T-helper 17 cell (primary cell): ENCODE results near the gene KLHL6. TPM values are rescaled to one million over a fixed set of nuclear protein-coding genes. Genes with fewer than 3 reads are reported as not detected.

Source experiments
- ATAC-seq: fragments of 150-1000 bp; cut with Tn5 transposase; 2 replicates; pipeline ENCODE4 v1.10.0; 2021; ENCODE audit warnings: mild to moderate bottlenecking, moderate library complexity
- DNase-seq, 3 donors: peaks; one replicate each; pipeline versions ENCODE4 v3.0.0 to v3.0.0-alpha.2; 2020 to 2021
- H3K9me3 ChIP-seq: one replicate; pipeline ENCODE4 v1.7.0; 2013; ENCODE audit warnings: low read length, mild to moderate bottlenecking; ENCODE audit not compliant: control insufficient read depth, poor library complexity, severe bottlenecking
- H3K27ac Mint-ChIP-seq: one replicate; pipeline ENCODE4 v1.8.0; 2022; ENCODE audit warnings: mild to moderate bottlenecking, moderate library complexity, mixed read lengths
- H3K27me3 Mint-ChIP-seq: one replicate; pipeline ENCODE4 v1.8.0; 2022; ENCODE audit warnings: mixed read lengths
- H3K36me3 Mint-ChIP-seq: one replicate; pipeline ENCODE4 v1.8.0; 2022; ENCODE audit warnings: low read depth, mixed read lengths
- H3K4me1 Mint-ChIP-seq: one replicate; pipeline ENCODE4 v1.8.0; 2022; ENCODE audit warnings: mild to moderate bottlenecking, mixed read lengths
- H3K4me3 Mint-ChIP-seq: one replicate; pipeline ENCODE4 v1.8.0; 2022; ENCODE audit warnings: mild to moderate bottlenecking, moderate library complexity, mixed read lengths
- total RNA-seq, 4 donors: library from RNA in 2 of 4; stranded (reverse) in 2 of 4; gene quantifications; one replicate each; pipeline ENCODE4 v1.2.3 and lab custom pipeline; 2022 to 2026

KLHL6 gene
- total RNA-seq, 2 donors from 2014 or later, result 29.3 to 35.7 TPM

DNA sequence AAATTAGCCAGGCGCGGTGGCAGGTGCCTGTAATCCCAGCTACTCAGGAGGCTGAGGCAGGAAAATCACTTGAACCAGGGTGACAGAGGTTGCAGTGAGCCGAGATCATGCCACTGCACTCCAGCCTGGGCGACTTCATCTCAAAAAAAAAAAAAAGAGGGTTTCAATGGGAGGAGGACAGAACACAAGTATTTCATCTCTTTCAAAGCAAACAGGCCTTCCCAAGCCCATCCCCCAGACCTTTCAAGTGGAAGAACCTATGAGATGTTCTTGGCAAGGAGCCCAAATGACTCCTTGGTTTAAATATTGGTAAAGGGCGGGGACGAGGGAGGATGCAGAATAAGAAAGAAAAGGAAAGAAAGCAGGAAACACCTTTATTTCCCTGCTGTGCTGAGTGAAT, 64.9 kb downstream of the KLHL6 start:
- H3K27ac Mint-ChIP-seq, result no peak overlapping the region
- H3K4me1 Mint-ChIP-seq, result peaks cover 7% of the 10 kb centered on the region
- H3K36me3 Mint-ChIP-seq, result peaks cover 7% of the 10 kb centered on the region
- no peaks in the 10 kb centered on the region for H3K9me3 ChIP-seq
- no peaks in the 10 kb centered on the region for H3K27me3 Mint-ChIP-seq
- H3K4me3 Mint-ChIP-seq, result no peak overlapping the region
- DNase-seq (no peak), ATAC-seq (no peak)

DNA sequence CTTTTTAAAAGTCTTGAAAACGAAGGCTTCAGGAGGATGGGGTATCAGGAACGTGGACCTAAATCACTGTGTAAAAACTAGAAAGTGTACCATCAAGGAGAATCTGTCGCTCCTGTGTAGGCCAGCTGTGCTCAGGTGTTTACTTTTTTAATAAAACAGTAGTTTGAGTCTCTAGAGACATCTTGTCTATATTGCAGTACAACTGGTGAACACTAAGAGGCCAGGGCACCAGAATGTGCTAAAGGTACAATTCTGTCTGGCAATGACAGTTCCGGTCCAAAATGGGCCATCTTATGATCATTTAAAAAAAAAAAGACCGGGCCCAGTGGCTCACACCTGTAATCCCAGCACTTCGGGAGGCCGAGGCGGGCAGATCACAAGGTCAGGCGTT, 65.3 kb downstream of the KLHL6 start:
- Mint-ChIP-seq H3K27me3 (no peaks in the 10 kb centered on the region), H3K4me1 (peaks cover 7% of the 10 kb centered on the region), H3K27ac (no peak overlapping the region), H3K36me3 (peaks cover 7% of the 10 kb centered on the region), H3K4me3 (no peak overlapping the region)
- ATAC-seq (no peak), DNase-seq (no peak)
- no peaks in the 10 kb centered on the region for H3K9me3 ChIP-seq

DNA sequence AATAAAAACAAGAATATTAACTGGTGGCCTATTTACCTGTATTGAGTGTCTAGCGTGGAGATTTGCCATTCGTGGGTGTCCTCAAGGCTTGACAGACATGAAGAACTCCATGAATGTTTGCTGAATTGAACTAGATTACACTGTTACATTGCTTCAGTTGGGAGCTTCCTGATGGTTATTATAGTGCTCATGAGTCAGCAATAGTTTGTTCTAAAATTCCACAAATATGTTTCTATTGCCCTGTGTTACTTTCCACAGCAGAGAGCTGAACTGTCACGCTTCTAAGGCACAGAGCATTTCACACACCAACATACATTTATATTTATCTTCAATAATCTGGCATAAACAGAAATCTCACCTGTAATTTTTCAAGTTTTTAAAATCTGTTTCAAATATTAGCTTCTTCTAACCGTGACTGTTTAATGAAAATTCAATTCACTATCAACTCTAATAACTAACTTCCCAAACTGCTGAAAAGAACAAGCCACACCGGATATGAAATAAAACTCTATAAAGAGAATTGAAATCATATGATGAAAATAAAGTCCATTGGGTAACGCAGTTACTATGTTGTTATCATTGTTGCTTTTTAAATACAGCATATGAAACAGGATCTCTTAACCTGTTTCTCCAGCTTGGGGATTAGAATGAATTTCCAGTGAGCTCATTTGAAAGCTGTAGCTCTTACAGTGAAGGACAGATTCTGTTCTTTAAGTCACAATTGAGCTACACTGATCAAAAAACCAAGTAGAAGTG, 65.9 kb downstream of the KLHL6 start:
- no peaks in the 10 kb centered on the region for H3K9me3 ChIP-seq
- no peak for ATAC-seq
- no peak overlapping the region for H3K4me3 Mint-ChIP-seq
- no peak overlapping the region for H3K27ac Mint-ChIP-seq
- no peaks in the 10 kb centered on the region for H3K27me3 Mint-ChIP-seq
- peaks cover 7% of the 10 kb centered on the region for H3K36me3 Mint-ChIP-seq
- peaks cover 7% of the 10 kb centered on the region for H3K4me1 Mint-ChIP-seq
- no peak for DNase-seq

DNA sequence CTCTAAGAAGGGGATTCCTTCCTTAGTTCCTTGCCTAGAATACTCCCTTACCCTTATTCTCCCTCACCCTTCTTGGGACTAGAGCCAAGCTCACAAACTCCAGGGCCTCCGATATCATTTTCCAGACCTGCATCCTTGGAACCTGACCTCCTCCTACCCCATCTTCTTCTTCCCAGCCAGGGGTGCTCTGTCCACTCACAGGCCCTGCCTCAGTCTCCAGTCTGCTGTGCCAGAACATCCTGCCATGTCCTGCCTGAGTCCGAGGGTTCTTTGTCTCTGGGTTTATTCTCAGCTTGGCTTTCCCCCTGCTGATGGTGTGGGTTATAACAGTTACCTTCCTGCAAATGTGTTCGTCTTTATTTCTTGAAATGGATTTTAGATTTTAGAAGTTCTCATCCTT, 67.2 kb downstream of the KLHL6 start:
- H3K9me3 ChIP-seq, result no peaks in the 10 kb centered on the region
- Mint-ChIP-seq H3K4me1 (peaks cover 7% of the 10 kb centered on the region), H3K27ac (no peak overlapping the region), H3K36me3 (peaks cover 5% of the 10 kb centered on the region), H3K27me3 (no peaks in the 10 kb centered on the region), H3K4me3 (no peak overlapping the region)
- DNase-seq (no peak), ATAC-seq (no peak)

GRCh38 chr3:183487896-183488295, 67.6 kb downstream of the KLHL6 start:
- no peak overlapping the region for H3K4me3 Mint-ChIP-seq
- peaks cover 3% of the 10 kb centered on the region for H3K36me3 Mint-ChIP-seq
- H3K4me1 Mint-ChIP-seq, result peaks cover 7% of the 10 kb centered on the region
- H3K27me3 Mint-ChIP-seq, result no peaks in the 10 kb centered on the region
- ATAC-seq (no peak), DNase-seq (no peak)
- no peak overlapping the region for H3K27ac Mint-ChIP-seq
- no peaks in the 10 kb centered on the region for H3K9me3 ChIP-seq

GRCh38 chr3:183487016-183487415, 68.5 kb downstream of the KLHL6 start:
- Mint-ChIP-seq H3K36me3 (no peaks in the 10 kb centered on the region), H3K4me3 (no peak overlapping the region), H3K27ac (no peak overlapping the region), H3K27me3 (no peaks in the 10 kb centered on the region), H3K4me1 (peaks cover 7% of the 10 kb centered on the region)
- ATAC-seq, result no peak
- no peaks in the 10 kb centered on the region for H3K9me3 ChIP-seq
- DNase-seq, result no peak

DNA sequence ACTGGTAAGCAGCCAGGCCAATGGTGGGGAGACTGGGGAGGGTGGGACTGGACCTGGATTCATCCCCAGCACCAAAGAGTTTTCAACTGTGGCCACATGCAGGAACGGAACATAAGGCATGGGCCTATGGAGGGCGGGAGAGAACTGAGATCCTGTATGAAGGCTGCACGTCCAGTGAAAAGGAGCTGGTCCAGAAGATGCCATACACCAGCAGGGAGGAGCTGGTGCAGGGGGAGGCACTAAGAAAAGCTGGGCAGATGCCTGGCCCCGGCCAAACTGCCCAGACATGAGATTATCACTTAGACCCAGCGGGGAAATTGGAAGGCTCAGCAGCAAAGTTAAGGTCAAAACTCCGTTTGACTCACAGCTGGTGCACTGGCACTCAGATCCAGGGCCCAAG, 69.0 kb downstream of the KLHL6 start:
- Mint-ChIP-seq H3K4me3 (no peak overlapping the region), H3K4me1 (peaks cover 7% of the 10 kb centered on the region), H3K27ac (no peak overlapping the region), H3K27me3 (no peaks in the 10 kb centered on the region), H3K36me3 (no peaks in the 10 kb centered on the region)
- ATAC-seq (no peak), DNase-seq (no peak)
- H3K9me3 ChIP-seq, result no peaks in the 10 kb centered on the region

DNA sequence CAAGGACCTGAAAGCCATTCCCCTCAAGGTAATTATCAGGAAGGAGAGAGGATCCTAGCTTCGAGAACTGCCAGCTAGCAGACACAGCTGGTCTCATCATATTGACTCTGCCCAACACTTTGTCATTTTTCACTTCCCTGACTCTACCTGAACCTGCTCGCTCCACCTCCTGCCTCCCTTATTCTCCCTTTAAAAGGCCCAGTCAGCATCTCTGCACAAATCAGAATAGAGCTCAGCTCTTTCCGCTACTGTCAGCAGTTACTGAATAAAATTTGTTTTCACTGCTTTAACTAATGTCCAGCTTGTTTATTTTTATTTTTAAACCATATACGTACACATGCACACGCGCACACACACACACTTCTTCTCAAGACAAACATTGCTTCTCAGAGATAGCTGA, 69.9 kb downstream of the KLHL6 start:
- DNase-seq (no peak), ATAC-seq (no peak)
- Mint-ChIP-seq H3K27ac (no peak overlapping the region), H3K36me3 (no peaks in the 10 kb centered on the region), H3K4me3 (no peak overlapping the region), H3K27me3 (no peaks in the 10 kb centered on the region), H3K4me1 (peaks cover 7% of the 10 kb centered on the region)
- no peaks in the 10 kb centered on the region for H3K9me3 ChIP-seq

GRCh38 chr3:183485093-183485492, 70.4 kb downstream of the KLHL6 start:
- no peak overlapping the region for H3K27ac Mint-ChIP-seq
- ATAC-seq, result no peak
- H3K9me3 ChIP-seq, result no peaks in the 10 kb centered on the region
- DNase-seq, result no peak
- H3K4me1 Mint-ChIP-seq, result peaks cover 7% of the 10 kb centered on the region
- no peaks in the 10 kb centered on the region for H3K36me3 Mint-ChIP-seq
- no peaks in the 10 kb centered on the region for H3K27me3 Mint-ChIP-seq
- H3K4me3 Mint-ChIP-seq, result no peak overlapping the region

DNA sequence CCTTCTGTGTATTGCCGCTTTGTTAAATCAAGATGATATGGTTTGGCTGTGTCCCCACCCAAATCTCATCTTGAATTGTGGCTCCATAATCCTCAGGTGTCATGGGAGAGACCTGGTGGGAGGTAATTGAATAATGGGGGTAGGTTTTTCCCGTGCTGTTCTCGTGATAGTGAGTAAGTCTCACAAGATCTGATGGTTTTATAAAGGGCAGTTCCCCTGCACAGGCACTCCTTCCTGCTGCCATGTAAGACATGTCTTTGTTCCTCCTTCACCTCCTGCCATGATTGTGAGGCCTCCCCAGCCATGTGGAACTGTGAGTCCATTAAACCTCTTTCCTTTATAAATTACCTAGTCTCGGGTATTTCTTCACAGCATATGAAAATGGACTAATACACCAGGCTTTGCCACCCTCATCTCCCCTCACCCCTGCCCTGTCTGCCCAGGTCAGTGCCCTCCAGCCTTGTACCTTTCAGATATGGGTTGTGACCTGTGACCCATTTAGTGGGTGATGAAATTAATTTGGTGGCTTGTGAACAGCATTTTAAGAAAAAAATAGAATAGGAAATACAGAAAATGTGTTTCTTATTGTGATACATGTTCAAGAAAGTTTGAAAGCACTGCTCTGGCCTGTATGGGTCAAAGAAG, 71.0 kb downstream of the KLHL6 start:
- ATAC-seq (no peak), DNase-seq (no peak)
- Mint-ChIP-seq H3K4me3 (no peak overlapping the region), H3K27me3 (no peaks in the 10 kb centered on the region), H3K36me3 (no peaks in the 10 kb centered on the region), H3K27ac (no peak overlapping the region), H3K4me1 (peaks cover 7% of the 10 kb centered on the region)
- no peaks in the 10 kb centered on the region for H3K9me3 ChIP-seq

- peaks cover 3% of the 10 kb centered on the region for H3K4me1 Mint-ChIP-seq
- DNase-seq (no peak), ATAC-seq (no peak)
- peaks cover 3% of the 10 kb centered on the region for H3K27me3 Mint-ChIP-seq
- no peak overlapping the region for H3K27ac Mint-ChIP-seq
- no peak overlapping the region for H3K4me3 Mint-ChIP-seq
- H3K9me3 ChIP-seq, result no peaks in the 10 kb centered on the region
- no peaks in the 10 kb centered on the region for H3K36me3 Mint-ChIP-seq
These were observed 73.9 kb downstream of the KLHL6 start for GRCh38 chr3:183481582-183481981.

DNA sequence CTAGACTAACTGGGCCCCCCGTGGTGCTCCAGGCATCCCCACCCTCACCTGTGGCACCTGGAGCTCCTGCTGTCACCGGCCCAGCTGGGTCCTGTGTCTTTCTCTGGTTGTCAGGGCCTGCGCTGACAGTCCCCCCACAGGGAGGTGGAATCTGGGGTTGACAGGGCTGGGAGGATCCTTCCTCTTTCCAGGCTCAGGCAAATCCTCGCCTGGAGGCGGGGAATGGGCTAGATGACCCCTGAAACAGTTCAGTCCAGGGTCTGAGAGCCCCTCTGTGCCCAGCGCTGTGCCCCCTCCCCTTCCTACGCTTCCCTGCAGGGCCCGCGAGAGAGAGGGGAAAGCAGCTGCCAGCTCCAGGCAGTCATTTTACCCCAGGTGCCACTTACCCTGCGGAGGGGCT, 77.0 kb downstream of the KLHL6 start:
- Mint-ChIP-seq H3K4me3 (no peak overlapping the region), H3K36me3 (no peaks in the 10 kb centered on the region), H3K27ac (no peak overlapping the region), H3K4me1 (peaks cover 5% of the 10 kb centered on the region), H3K27me3 (peaks cover 10% of the 10 kb centered on the region)
- H3K9me3 ChIP-seq, result no peaks in the 10 kb centered on the region
- ATAC-seq (no peak), DNase-seq (no peak)

- Mint-ChIP-seq H3K4me1 (peaks cover 5% of the 10 kb centered on the region), H3K27me3 (peaks cover 10% of the 10 kb centered on the region), H3K36me3 (no peaks in the 10 kb centered on the region), H3K27ac (no peak overlapping the region), H3K4me3 (no peak overlapping the region)
- no peaks in the 10 kb centered on the region for H3K9me3 ChIP-seq
- ATAC-seq, result no peak
- no peak for DNase-seq
These were observed 77.6 kb downstream of the KLHL6 start for GRCh38 chr3:183477801-183478456.
